ENCODE results near the gene IMMP2L.
A peak's percentile ranks its signal among the peaks of the same experiment; 100 is the strongest.
"Not testable (repeated sequence)": the region's sequence is repeated elsewhere in the genome, so short reads cannot be mapped to it uniquely, and the experiment has no call there.

Gene IMMP2L

DNA sequence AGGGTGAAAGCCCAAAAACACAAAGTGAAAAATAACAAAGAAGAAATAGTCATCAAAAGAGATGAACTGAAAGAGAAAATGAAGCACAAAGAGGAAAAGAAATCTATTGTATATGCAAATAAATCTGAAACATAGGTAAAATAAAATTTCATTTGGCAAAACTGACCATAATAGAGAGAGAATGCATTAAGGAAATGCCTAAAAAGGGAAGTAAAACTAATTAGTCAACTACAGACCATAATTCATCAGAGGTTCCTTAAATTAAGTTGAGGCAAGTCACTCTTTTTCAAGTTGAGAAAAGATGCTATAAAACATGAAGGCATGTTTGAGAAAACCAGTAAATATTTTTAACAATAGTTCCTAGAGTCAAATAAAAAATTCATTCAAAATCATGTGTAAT lies 238.1 kb downstream of the IMMP2L start:
- no peak for DNase-seq

GRCh38 chr7:111323670-111324069 lies 238.6 kb downstream of the IMMP2L start:
- not testable (repeated sequence) for DNase-seq

DNA sequence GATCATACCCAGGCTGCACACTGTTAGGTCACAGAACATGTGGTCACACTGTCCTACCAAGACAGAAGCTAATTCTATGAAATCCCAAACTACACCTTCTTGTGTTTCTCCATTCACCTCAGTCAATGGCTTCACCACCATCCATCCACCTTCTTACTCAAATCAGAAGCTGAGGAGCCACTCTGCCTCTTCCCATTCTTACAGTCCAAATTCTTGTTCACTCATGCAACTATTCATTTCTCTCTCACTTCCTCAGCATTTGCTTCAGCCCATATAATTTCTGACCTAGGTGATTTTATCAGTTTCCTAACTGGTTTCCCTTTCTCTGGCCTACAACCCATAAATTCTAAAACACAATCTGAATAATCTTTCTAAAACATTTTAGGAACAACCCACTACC lies 242.2 kb downstream of the IMMP2L start:
- no peak for DNase-seq

- peak; percentile 12 for DNase-seq
Observed at GRCh38 chr7:111312966-111313365, 249.3 kb downstream of the IMMP2L start.

DNA sequence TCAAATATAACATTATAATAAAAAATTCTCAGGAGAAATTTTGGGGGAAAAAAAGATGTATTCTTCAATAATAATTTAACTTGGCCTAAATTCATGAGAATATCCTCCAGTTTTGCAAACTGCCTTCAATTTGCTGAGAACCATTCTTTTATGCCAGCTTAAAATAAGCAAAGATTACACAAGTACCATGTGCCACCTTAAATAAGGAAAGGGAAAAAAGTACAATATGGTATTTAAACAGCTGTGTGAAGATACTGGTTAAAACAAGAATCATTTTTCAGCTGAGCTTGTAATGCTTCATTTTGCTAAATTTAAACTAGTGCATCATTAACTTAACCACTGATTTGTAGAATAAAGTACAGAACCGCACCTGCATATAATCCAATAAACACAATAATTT lies 253.6 kb downstream of the IMMP2L start:
- no peak for DNase-seq

- no peak for DNase-seq
Observed at GRCh38 chr7:111301891-111302290, 260.4 kb downstream of the IMMP2L start.

- DNase-seq, result no peak
Observed at GRCh38 chr7:111294494-111294893, 267.8 kb downstream of the IMMP2L start.

- no peak for DNase-seq
Observed at GRCh38 chr7:111292026-111292470, 270.2 kb downstream of the IMMP2L start.

- no peak for DNase-seq
Observed at GRCh38 chr7:111290982-111291381, 271.3 kb downstream of the IMMP2L start.

DNA sequence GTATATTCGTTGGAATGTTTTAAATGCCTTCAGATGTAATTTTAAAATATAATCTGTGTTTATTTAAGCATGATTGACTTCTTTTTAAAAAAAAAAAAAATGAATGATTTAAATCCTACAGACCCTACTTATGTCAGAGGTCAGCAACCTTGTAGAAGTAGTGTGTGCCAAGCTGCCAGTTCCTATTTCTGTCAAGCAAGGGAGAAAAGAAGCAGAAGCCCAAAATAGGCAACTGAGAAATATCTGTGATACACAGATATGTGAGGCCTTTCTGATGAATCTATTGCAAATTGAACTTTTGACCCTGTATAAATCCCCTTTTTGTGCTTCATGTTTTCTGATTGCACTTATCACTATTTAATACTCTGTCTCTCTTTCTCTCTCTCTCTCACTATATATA lies 271.9 kb downstream of the IMMP2L start:
- DNase-seq, result no peak

DNA sequence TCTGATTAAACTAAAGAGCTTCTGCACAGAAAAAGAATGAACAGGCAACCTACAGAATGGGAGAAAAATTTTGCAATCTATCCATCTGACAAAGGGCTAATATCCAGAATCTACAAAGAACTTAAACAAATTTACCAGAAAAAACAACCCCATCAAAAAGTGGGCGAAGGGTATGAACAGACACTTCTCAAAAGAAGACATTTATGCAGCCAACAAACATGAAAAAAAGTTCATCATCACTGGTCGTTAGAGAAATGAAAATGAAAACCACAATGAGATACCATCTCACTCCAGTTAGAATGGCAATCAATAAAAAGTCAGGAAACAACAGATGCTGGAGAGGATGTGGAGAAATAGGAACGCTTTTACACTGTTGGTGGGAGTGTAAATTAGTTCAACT lies 273.9 kb downstream of the IMMP2L start:
- DNase-seq, result not testable (repeated sequence)

DNA sequence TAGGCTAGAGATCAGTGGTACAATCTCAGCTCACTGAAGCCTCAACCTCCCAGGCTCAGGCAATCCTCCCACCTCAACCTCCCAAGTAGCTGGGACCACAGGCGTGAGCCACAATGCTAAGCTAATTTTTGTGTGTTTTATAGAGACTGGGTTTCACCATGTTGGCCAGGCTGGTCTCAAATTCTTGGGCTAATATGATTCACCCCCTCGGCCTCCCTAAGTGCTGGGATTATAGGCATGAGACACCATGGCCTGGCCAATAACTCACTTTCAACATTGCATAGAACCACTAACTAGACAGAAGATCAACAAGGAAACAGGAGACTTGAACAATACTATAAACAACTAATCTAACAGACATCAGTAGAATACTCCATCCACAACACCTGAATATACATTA lies 279.7 kb downstream of the IMMP2L start:
- no peak for DNase-seq

- DNase-seq, result peak; percentile 24
Observed at GRCh38 chr7:111274857-111275256, 287.4 kb downstream of the IMMP2L start.

- no peak for DNase-seq
Observed at GRCh38 chr7:111272092-111272491, 290.2 kb downstream of the IMMP2L start.

DNA sequence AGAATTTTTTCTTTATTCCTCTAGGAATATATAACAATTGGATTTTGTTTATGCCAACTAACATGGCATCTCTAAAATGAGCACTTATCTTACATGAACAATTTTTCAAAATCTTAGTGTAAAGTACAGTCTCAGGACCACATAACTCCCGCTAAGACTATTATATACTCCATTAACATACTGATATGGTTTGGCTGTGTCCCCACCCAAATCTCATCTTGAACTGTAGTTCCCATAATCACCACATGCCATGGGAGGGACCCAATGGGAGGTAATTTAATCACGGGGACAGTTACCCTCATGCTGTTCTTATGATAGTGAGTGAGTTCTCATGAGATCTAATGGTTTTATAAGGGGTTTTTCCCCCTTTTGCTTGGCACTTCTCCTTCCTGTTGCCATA lies 291.5 kb downstream of the IMMP2L start:
- not testable (repeated sequence) for DNase-seq

- DNase-seq, result no peak
Observed at GRCh38 chr7:111268941-111269340, 293.4 kb downstream of the IMMP2L start.

GRCh38 chr7:111266613-111267012 lies 295.7 kb downstream of the IMMP2L start:
- DNase-seq, result peak; percentile 77

DNA sequence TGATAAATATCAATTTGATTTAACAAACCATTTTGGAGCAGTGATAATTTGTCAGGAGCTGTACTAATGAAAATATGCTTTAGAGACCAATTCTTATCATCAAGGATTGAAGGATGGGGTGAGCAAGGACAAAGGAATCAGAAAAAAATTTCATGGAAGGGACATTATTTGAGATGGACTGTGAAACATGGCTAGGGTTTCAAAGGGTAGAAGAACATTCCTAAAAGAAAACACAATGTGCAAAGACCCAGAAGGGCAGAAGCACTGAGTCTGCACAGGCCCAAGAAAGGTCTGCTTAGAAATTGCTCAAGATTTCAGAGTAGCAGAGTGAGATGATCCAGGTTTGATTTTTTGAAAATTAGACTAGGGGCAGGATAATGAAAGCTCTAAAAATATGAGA lies 296.9 kb downstream of the IMMP2L start:
- DNase-seq, result no peak

- DNase-seq, result no peak
Observed at GRCh38 chr7:111264981-111265380, 297.3 kb downstream of the IMMP2L start.

GRCh38 chr7:111264111-111264868 lies 298.0 kb downstream of the IMMP2L start:
- DNase-seq, result no peak

- DNase-seq, result no peak
Observed at GRCh38 chr7:111262293-111263116, 299.8 kb downstream of the IMMP2L start.

DNA sequence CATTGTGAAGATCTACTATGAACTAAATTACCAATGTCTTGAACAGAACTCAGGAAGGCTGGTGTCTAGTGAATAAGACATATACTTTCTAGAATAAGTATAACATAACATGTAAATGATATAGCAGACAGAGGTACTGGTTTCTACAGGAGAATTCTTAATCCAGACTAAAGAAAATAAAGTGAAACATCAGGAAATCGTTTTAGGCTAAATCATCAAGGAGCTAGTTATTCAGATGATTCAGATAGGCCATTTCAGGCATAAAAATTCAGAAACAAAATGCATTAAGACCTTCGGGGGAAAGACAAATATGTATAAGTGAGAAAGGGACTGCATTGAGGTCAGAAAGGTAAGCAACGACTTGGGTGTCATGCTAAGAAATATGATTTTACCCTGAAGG lies 300.8 kb downstream of the IMMP2L start:
- DNase-seq, result peak; percentile 12

DNA sequence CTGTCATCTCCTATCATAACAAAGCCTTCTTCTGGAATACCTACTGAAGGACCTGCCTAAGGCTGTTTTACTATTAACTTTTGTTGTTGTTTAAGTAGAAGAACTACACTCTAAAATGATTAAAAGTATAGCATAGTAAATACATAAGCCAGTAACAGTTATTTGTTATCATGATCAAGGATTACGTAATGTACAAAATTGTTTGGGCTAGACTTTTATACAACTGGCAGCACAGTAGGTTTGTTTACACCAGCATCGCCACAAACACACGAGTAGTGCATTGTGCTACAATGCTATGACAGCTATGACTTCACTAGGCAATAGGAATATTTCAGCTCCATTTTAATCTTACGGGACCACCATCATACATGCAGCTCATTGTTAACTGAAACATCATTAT lies 302.3 kb downstream of the IMMP2L start:
- DNase-seq, result no peak

DNA sequence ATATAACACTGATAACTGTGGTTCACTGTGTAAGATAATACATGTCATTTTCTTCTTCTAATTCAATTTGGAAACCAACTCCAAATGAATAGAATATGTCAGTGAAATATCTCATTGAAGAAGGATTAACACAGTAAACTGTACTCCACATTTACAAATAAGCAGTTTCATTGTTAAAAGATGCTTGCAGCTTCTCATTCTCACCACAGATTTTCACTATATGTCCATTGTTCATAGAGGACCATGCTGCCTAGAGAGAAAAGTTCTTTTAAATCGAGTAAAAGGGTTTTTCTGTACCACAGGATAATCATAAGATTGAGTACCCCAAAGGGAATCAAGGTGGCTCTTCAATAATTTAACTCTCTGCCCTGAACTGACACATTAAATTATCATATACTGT lies 305.9 kb downstream of the IMMP2L start:
- DNase-seq, result no peak

Measured in HCEC 1CT (cell line).